NB4 (cell line): ENCODE measurements around the gene ZNF773.

Source experiments
- DNase-seq: peaks from one replicate; pipeline ENCODE4 v3.0.0; 2010; ENCODE audit warnings: low read depth
- H3K4me3 ChIP-seq: one replicate; pipeline ENCODE4 v1.5.1; 2011; ENCODE audit warnings: mild to moderate bottlenecking, low read depth, low read length, moderate library complexity
- CTCF ChIP-seq: IDR thresholded peaks from one replicate; pipeline ENCODE4 v1.5.1; 2012; ENCODE audit warnings: low read depth, low read length

ZNF773 gene

GRCh38 chr19:57557659-57558058 lies 57.9 kb downstream of the ZNF773 start:
- DNase-seq, result no peak
- no peak overlapping the region for H3K4me3 ChIP-seq
- no peak for TF ChIP-seq CTCF
